ENCODE measurements around the gene ISG20.

- TF ChIP-seq, protein P1, sequence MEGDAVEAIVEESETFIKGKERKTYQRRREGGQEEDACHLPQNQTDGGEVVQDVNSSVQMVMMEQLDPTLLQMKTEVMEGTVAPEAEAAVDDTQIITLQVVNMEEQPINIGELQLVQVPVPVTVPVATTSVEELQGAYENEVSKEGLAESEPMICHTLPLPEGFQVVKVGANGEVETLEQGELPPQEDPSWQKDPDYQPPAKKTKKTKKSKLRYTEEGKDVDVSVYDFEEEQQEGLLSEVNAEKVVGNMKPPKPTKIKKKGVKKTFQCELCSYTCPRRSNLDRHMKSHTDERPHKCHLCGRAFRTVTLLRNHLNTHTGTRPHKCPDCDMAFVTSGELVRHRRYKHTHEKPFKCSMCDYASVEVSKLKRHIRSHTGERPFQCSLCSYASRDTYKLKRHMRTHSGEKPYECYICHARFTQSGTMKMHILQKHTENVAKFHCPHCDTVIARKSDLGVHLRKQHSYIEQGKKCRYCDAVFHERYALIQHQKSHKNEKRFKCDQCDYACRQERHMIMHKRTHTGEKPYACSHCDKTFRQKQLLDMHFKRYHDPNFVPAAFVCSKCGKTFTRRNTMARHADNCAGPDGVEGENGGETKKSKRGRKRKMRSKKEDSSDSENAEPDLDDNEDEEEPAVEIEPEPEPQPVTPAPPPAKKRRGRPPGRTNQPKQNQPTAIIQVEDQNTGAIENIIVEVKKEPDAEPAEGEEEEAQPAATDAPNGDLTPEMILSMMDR (optimal IDR thresholded peaks at IDR 0.05 in 1 of 3, IDR thresholded peaks at IDR 0.05 in 1 of 3, conservative IDR thresholded peaks at IDR 0.05 in 1 of 3; ENCODE audit: extremely low read depth in 1 of 3, insufficient read depth in 2 of 3, low read length in 3 of 3), result no peak
- TF ChIP-seq EZH2 (IDR thresholded peaks at IDR 0.05; ENCODE audit: low read length), result no peak
Measured at GRCh38 chr15:88623632-88624031, 15.2 kb upstream of the ISG20 start.

Measured in keratinocyte (primary cell).